Stomach (tissue), 4 donors: ENCODE results near the gene VSTM1.

Experiments
- POLR2A ChIP-seq, 4 donors: fragments of 450-650 bp; IDR thresholded peaks; one replicate each; pipeline ENCODE4 v1.6.1; 2016; ENCODE audit warnings: antibody characterized with exemption in 4 of 4, control low read depth in 2 of 4, mild to moderate bottlenecking in 1 of 4, moderate library complexity in 1 of 4
- POLR2AphosphoS5 ChIP-seq, 3 donors: sonication (generic); formaldehyde crosslinking; IDR thresholded peaks; one replicate each; pipeline ENCODE4 v1.6.1; 2016; ENCODE audit warnings: antibody characterized with exemption in 3 of 3
- TF ChIP-seq, protein P1 (sequence below), 7 experiments: fragments of 450-650 bp in 4 of 7; fragments of 200-600 bp in 3 of 7; sonication (generic) in 3 of 7; IDR thresholded peaks; one replicate each; pipeline ENCODE4 v1.5.1; 2016 to 2019; ENCODE audit warnings: antibody characterized with exemption in 7 of 7, control low read depth in 2 of 7, mild to moderate bottlenecking in 1 of 7

DNA sequence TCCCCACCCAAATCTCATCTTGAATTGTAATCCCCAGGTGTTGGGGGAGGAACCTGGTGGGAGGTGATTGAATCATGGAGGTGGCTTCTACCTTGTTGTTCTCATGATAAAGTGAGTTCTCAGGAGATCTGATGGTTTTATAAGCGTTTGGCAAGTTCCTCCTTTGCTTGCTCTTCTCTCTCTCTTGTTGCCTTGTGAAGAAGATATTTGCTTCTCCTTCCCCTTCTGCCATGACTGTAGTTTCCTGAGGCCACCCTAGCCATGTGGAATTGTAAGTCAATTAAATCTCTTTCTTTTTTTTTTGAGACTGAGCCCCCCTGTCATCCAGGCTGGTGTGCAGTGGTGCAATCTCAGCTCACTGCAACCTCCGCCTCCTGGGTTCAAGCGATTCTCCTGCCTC lies 34.4 kb downstream of the VSTM1 start:
- TF ChIP-seq, protein P1, sequence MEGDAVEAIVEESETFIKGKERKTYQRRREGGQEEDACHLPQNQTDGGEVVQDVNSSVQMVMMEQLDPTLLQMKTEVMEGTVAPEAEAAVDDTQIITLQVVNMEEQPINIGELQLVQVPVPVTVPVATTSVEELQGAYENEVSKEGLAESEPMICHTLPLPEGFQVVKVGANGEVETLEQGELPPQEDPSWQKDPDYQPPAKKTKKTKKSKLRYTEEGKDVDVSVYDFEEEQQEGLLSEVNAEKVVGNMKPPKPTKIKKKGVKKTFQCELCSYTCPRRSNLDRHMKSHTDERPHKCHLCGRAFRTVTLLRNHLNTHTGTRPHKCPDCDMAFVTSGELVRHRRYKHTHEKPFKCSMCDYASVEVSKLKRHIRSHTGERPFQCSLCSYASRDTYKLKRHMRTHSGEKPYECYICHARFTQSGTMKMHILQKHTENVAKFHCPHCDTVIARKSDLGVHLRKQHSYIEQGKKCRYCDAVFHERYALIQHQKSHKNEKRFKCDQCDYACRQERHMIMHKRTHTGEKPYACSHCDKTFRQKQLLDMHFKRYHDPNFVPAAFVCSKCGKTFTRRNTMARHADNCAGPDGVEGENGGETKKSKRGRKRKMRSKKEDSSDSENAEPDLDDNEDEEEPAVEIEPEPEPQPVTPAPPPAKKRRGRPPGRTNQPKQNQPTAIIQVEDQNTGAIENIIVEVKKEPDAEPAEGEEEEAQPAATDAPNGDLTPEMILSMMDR (IDR thresholded peaks at IDR 0.05): no peak
- TF ChIP-seq POLR2A (IDR thresholded peaks at IDR 0.05): no peak
- no peak for TF ChIP-seq POLR2AphosphoS5 (IDR thresholded peaks at IDR 0.05)
